OCI-LY1 (cell line): ENCODE data around the gene CEMIP.

Source experiments
- H2AFZ ChIP-seq: fragments of 200-600 bp; sonication (generic), shearing (Covaris generic); 2 replicates; pipeline ENCODE4 v1.6.0; 2014; ENCODE audit warnings: antibody characterized with exemption, mild to moderate bottlenecking, low read length
- H3F3A ChIP-seq: fragments of 200-600 bp; sonication (generic), shearing (Covaris generic); 2 replicates; pipeline ENCODE4 v1.6.0; 2014; ENCODE audit warnings: mild to moderate bottlenecking, antibody characterized with exemption, low read length, moderate library complexity; ENCODE audit not compliant: insufficient read depth
- H3K27ac ChIP-seq: fragments of 200-600 bp; sonication (generic); 2 replicates; pipeline ENCODE4 v1.5.1; 2014; ENCODE audit warnings: low read length, mixed run types, mild to moderate bottlenecking, low read depth; ENCODE audit not compliant: poor library complexity, severe bottlenecking
- H3K27me3 ChIP-seq: fragments of 200-600 bp; sonication (generic); 2 replicates; pipeline ENCODE4 v1.6.0; 2014; ENCODE audit warnings: antibody characterized with exemption, mild to moderate bottlenecking, low read length, moderate library complexity; ENCODE audit not compliant: insufficient read depth
- H3K36me3 ChIP-seq: fragments of 200-600 bp; sonication (generic); 2 replicates; pipeline ENCODE4 v1.6.1; 2014; ENCODE audit warnings: mild to moderate bottlenecking, antibody characterized with exemption, low read length, moderate library complexity, mixed read lengths; ENCODE audit not compliant: insufficient read depth
- H3K4me1 ChIP-seq: fragments of 200-600 bp; sonication (generic); 2 replicates; pipeline ENCODE4 v1.5.1; 2014; ENCODE audit warnings: mild to moderate bottlenecking, low read length, moderate library complexity; ENCODE audit not compliant: insufficient read depth, severe bottlenecking
- H3K4me2 ChIP-seq: fragments of 200-600 bp; sonication (generic), shearing (Covaris generic); 2 replicates; pipeline ENCODE4 v1.6.1; 2014; ENCODE audit warnings: low read length
- H3K4me3 ChIP-seq: fragments of 200-600 bp; sonication (generic); 2 replicates; pipeline ENCODE4 v1.5.1; 2014; ENCODE audit warnings: low read length, low read depth, mild to moderate bottlenecking, mixed read lengths; ENCODE audit not compliant: poor library complexity, severe bottlenecking
- H3K79me2 ChIP-seq: fragments of 200-600 bp; shearing (Covaris generic); 2 replicates; pipeline ENCODE4 v1.6.1; 2016; ENCODE audit warnings: mixed run types, low read length, mixed read lengths; ENCODE audit not compliant: insufficient read depth
- H3K9ac ChIP-seq: fragments of 200-600 bp; sonication (generic), shearing (Covaris generic); 2 replicates; pipeline ENCODE4 v1.6.1; 2014; ENCODE audit warnings: mild to moderate bottlenecking, low read length, mixed read lengths
- H3K9me2 ChIP-seq: fragments of 200-600 bp; sonication (generic), shearing (Covaris generic); 2 replicates; pipeline ENCODE4 v1.6.1; 2014; ENCODE audit warnings: low read depth, mild to moderate bottlenecking, low read length, mixed read lengths
- H3K9me3 ChIP-seq: fragments of 200-600 bp; shearing (Covaris generic); 2 replicates; pipeline ENCODE4 v1.6.1; 2014; ENCODE audit warnings: low read length, mixed read lengths
- H4K20me1 ChIP-seq: fragments of 200-600 bp; sonication (generic), shearing (Covaris generic); 2 replicates; pipeline ENCODE4 v1.6.0; 2016; ENCODE audit warnings: mild to moderate bottlenecking, low read length; ENCODE audit not compliant: insufficient read depth
- EZH2 ChIP-seq: fragments of 200-600 bp; sonication (generic), shearing (Covaris generic); IDR thresholded peaks from 2 replicates; pipeline ENCODE4 v1.8.0; 2017; ENCODE audit warnings: borderline replicate concordance, mixed run types, mild to moderate bottlenecking, antibody characterized with exemption, low read length, moderate library complexity, mixed read lengths
- TF ChIP-seq, protein P1 (sequence below): fragments of 200-600 bp; sonication (generic), shearing (Covaris generic); IDR thresholded peaks from 2 replicates; pipeline ENCODE4 v1.5.1; 2017; ENCODE audit warnings: mild to moderate bottlenecking, antibody characterized with exemption, low read length, moderate library complexity, mixed read lengths

CEMIP gene

DNA sequence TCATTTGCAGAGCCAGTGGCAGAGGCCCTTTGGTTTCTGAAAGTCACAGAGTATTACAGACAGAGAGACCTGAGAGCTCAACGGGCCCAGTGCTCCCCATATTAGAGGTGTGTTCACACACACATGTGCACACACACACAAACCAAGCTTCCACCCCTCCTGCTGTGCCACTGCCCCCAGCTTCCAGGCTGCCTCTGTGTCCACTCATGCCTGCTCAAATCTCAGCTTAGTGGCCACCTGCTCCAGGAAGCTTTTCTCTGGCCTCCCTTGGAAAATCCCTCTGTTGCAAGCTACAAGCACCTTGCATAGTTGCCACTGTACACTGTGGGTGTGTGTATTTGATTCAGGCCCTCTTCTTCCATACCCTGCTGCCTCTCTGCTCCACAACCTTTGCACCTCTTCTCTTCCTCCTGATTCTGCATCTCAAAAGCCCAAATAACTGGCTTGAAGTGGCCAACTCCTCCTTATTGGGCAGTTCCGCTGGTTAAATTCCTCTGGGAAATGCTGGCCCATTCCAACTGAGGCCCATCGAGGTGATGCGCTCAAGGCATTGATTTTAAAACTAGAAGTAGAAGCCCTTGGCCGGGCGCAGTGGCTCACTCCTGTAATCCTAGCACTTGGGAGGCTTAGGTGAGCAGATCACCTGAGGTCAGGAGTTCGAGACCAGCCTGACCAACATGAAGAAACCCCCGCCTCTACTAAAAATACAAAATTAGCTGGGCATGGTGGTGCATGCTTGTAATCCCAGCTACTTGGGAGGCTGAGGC is 187.4 kb downstream of the CEMIP start:
- H3K27ac ChIP-seq: no peak overlapping the region
- no peak overlapping the region for H3K4me3 ChIP-seq
- H3K4me2 ChIP-seq: no peak overlapping the region
- H2AFZ ChIP-seq: no peak overlapping the region
- no peaks in the 10 kb centered on the region for H3K9me2 ChIP-seq
- no peak overlapping the region for H3K9ac ChIP-seq
- peaks cover 10% of the 10 kb centered on the region; the same call in 1 of the 2 replicates for H3K36me3 ChIP-seq
- no peaks in the 10 kb centered on the region for H3K79me2 ChIP-seq
- no peaks in the 10 kb centered on the region for H4K20me1 ChIP-seq
- H3K27me3 ChIP-seq: no peaks in the 10 kb centered on the region
- TF ChIP-seq EZH2: no peak
- TF ChIP-seq, protein P1, sequence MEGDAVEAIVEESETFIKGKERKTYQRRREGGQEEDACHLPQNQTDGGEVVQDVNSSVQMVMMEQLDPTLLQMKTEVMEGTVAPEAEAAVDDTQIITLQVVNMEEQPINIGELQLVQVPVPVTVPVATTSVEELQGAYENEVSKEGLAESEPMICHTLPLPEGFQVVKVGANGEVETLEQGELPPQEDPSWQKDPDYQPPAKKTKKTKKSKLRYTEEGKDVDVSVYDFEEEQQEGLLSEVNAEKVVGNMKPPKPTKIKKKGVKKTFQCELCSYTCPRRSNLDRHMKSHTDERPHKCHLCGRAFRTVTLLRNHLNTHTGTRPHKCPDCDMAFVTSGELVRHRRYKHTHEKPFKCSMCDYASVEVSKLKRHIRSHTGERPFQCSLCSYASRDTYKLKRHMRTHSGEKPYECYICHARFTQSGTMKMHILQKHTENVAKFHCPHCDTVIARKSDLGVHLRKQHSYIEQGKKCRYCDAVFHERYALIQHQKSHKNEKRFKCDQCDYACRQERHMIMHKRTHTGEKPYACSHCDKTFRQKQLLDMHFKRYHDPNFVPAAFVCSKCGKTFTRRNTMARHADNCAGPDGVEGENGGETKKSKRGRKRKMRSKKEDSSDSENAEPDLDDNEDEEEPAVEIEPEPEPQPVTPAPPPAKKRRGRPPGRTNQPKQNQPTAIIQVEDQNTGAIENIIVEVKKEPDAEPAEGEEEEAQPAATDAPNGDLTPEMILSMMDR: no peak
- H3F3A ChIP-seq: no peaks in the 10 kb centered on the region
- no peaks in the 10 kb centered on the region for H3K4me1 ChIP-seq
- H3K9me3 ChIP-seq: no peaks in the 10 kb centered on the region

DNA sequence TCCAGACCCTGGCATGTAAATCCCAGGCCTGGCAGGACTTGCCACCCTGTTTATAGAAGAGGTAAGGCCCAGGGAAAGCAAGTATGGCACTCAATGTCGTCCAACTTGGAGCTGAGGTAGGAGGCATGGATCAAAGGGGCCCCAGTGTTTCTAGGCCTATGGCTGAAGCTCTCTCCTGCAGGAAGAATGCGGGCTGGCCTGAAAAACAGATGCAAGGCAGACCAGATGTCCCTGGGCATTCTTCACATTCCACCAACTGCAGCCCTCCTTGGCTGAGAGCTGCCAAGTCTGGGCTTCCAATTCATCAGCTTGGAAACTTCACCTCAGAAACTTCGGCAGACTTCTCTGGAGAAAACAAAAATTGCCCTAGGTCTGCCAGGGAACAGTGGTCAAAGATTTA is 188.3 kb downstream of the CEMIP start:
- no peaks in the 10 kb centered on the region for H3K9me3 ChIP-seq
- no peaks in the 10 kb centered on the region for H3F3A ChIP-seq
- H2AFZ ChIP-seq: no peak overlapping the region
- H3K4me3 ChIP-seq: no peak overlapping the region
- H3K27ac ChIP-seq: no peak overlapping the region
- H3K36me3 ChIP-seq: peaks cover 10% of the 10 kb centered on the region; the same call in 1 of the 2 replicates
- H3K79me2 ChIP-seq: no peaks in the 10 kb centered on the region
- TF ChIP-seq EZH2: no peak
- TF ChIP-seq, protein P1: no peak
- H3K9ac ChIP-seq: no peak overlapping the region
- H3K9me2 ChIP-seq: no peaks in the 10 kb centered on the region
- H3K27me3 ChIP-seq: no peaks in the 10 kb centered on the region
- H3K4me1 ChIP-seq: no peaks in the 10 kb centered on the region
- H3K4me2 ChIP-seq: no peak overlapping the region
- no peaks in the 10 kb centered on the region for H4K20me1 ChIP-seq

DNA sequence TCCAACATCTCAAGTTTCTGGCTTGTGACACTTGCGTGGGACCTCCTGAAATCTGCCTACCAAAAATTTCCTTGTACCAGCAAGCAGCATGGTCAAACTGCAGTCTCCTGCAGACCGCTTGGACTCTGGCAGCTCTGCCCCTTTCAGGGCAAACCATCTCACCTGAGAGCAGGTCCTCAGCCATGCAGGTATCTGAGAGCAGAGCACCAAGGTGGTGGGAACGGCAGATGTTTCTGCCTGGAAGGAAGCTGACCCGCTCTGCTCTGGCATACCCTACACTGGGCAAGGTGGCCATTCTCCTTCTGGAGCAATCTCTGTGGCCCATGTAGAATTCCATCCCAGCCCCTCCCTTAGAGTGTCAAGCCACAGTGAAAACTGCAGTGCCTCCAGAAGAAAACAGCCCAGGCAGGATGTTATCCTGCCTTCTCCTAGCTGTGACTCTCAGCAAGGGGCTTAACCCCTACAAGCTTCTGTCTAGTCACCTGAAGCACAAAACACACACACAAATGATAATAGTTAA is 188.9 kb downstream of the CEMIP start:
- no peak overlapping the region for H3K27ac ChIP-seq
- H3K9me3 ChIP-seq: no peaks in the 10 kb centered on the region
- H3K4me3 ChIP-seq: no peak overlapping the region
- no peaks in the 10 kb centered on the region for H4K20me1 ChIP-seq
- no peak overlapping the region for H3K9ac ChIP-seq
- H3K79me2 ChIP-seq: no peaks in the 10 kb centered on the region
- no peaks in the 10 kb centered on the region for H3F3A ChIP-seq
- H3K36me3 ChIP-seq: peaks cover 10% of the 10 kb centered on the region; the same call in 1 of the 2 replicates
- no peaks in the 10 kb centered on the region for H3K9me2 ChIP-seq
- no peak overlapping the region for H3K4me2 ChIP-seq
- H3K4me1 ChIP-seq: no peaks in the 10 kb centered on the region
- TF ChIP-seq, protein P1: no peak
- no peak for TF ChIP-seq EZH2
- H2AFZ ChIP-seq: no peak overlapping the region
- H3K27me3 ChIP-seq: no peaks in the 10 kb centered on the region
